Activated naive CD4-positive, alpha-beta T cell treated with anti-CD3 and anti-CD28 coated beads for 36 hours (primary cell): ENCODE measurements around the gene CLEC10A. TPM values are rescaled to one million over a fixed set of nuclear protein-coding genes. Genes with fewer than 3 reads are reported as not detected.
A peak's percentile ranks its signal among the peaks of the same experiment; 100 is the strongest.

Experiments used
- CTCF ChIA-PET: fragments of 350-600 bp; sonication (Branson Sonifier 250); formaldehyde crosslinking; loops from one replicate; lab custom pipeline; 2021; ENCODE audit warnings: antibody characterized with exemption; lab: Charles Lee
- DNase-seq: peaks from one replicate; pipeline ENCODE4 v3.0.0-alpha.2; 2020
- H3K27ac Mint-ChIP-seq: one replicate; pipeline ENCODE4 v1.8.0; 2021; ENCODE audit warnings: mild to moderate bottlenecking, mixed read lengths
- H3K27me3 Mint-ChIP-seq: one replicate; pipeline ENCODE4 v1.8.0; 2021; ENCODE audit warnings: low read depth, mixed read lengths
- H3K36me3 Mint-ChIP-seq: one replicate; pipeline ENCODE4 v1.8.0; 2021; ENCODE audit warnings: low read depth, mixed read lengths
- H3K4me1 Mint-ChIP-seq: one replicate; pipeline ENCODE4 v1.8.0; 2021; ENCODE audit warnings: low read depth, mixed read lengths
- H3K4me3 Mint-ChIP-seq: one replicate; pipeline ENCODE4 v1.8.0; 2021; ENCODE audit warnings: mild to moderate bottlenecking, moderate library complexity, mixed read lengths
- H3K9me3 Mint-ChIP-seq: one replicate; pipeline ENCODE4 v1.8.0; 2021; ENCODE audit warnings: mixed read lengths
- intact Hi-C: fragments of 100-400 bp; cut with micrococcal nuclease; formaldehyde crosslinking; loops from one replicate; pipeline ENCODE4 v1.15.1; 2023
- total RNA-seq, 2 experiments: library from RNA; stranded (reverse); gene quantifications; one replicate each; pipeline ENCODE4 v1.2.3, GENCODE V29; 2021

The CLEC10A gene
- total RNA-seq, 2 experiments from 2014 or later = not detected

DNA sequence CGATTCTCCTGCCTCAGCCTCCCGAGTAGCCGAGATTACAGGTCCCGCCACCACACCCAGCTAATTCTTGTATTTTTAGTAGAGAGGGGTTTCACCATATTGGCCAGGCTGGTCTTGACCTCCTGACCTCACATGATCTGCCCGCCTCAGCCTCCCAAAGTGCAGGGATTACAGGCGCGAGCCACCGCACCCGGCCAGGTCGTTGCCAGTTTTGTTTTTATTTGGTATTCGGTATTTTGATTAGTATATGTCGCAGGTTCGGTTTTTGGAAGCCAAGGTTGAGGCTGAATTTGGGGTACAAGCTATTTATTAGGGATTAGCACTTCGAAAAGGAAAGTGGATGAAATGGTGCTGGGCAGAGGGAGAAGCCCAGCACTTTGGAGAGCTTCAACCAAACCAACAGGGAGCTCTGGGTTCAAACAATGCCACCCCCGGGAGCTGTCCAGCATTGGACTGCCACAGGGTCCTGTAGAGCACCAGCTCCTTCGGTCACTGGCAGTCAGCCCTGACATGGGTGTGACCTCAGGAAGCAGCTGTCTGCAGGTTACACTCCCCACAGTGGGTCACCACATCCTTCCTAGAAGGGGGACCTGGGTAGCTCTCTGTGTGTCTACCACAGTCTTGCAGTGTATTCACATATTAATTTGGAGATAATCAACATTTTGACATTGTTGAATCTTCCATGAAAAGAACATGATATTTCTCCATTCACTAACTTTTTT, 1.5 kb upstream of the CLEC10A start:
- H3K9me3 Mint-ChIP-seq = no peaks in the 10 kb centered on the region
- no peaks in the 10 kb centered on the region for H3K36me3 Mint-ChIP-seq
- H3K4me3 Mint-ChIP-seq = no peak overlapping the region
- DNase-seq = peak; percentile 19
- no peak overlapping the region for H3K27ac Mint-ChIP-seq
- H3K27me3 Mint-ChIP-seq = peaks cover 5% of the 10 kb centered on the region
- peaks cover 25% of the 10 kb centered on the region for H3K4me1 Mint-ChIP-seq
- CTCF ChIA-PET = interaction anchor here (1.0 kb wide), 1 partner anchor 55 kb away, joined by 4 read pairs; no protein-coding TSS in a partner anchor
- intact Hi-C loops = no loop called here

DNA sequence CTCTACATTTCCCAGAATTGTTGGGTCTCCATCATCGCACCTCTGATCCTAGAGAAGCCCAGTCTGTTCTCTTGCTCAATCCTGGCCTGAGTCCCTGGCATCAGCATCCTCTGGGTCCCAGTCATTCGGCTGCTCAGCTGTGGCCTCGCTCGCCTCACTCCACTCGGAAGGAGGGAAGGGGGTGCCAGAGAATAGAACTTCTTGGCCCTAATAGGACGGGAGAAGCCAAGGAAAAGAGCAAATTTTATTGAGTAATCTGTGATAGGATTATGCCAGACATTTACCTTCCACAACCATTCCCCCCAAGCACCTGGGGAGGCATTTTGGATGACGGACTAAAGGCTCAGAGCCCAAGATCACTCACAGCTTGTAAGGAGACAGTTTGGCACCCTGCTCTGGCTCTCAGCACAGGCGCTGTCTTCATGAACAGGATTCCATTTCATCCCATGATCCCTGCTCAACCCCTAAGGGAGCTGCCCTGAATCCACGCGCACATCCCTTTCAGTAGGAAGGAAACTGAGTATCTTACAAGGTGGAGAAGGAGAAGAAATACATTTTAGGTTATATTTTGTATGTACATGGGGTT, 498 bp upstream of the CLEC10A start:
- Mint-ChIP-seq H3K9me3 (no peaks in the 10 kb centered on the region), H3K27me3 (peaks cover 3% of the 10 kb centered on the region), H3K27ac (no peak overlapping the region), H3K4me1 (peaks cover 25% of the 10 kb centered on the region), H3K36me3 (no peaks in the 10 kb centered on the region), H3K4me3 (no peak overlapping the region)
- CTCF ChIA-PET = interaction anchor here (1.0 kb wide), 1 partner anchor 56 kb away, joined by 4 read pairs; no protein-coding TSS in a partner anchor
- DNase-seq = no peak
- intact Hi-C loops = no loop called here

DNA sequence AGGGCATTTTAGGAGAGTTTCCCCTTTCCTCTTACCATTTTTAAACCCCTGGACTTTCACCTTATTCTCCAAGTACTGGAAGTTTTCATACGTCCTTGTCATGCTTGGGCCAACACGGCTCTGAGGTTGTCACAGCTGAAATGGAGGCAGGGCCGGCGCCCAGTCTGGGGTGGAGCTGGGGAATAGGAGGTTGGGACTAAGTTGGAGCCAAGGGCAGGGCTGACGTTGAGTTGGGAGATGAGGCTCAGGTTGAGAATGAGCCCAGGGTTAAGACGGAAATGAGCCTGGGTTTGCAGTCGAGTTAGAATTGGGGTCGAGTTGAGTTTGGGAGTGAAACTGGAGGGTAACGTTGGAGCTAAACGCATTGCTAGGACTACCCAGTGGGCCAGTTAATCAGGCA, 1.3 kb downstream of the CLEC10A start:
- Mint-ChIP-seq H3K4me1 (peaks cover 17% of the 10 kb centered on the region), H3K27ac (no peak overlapping the region)
- CTCF ChIA-PET = no interaction called here

DNA sequence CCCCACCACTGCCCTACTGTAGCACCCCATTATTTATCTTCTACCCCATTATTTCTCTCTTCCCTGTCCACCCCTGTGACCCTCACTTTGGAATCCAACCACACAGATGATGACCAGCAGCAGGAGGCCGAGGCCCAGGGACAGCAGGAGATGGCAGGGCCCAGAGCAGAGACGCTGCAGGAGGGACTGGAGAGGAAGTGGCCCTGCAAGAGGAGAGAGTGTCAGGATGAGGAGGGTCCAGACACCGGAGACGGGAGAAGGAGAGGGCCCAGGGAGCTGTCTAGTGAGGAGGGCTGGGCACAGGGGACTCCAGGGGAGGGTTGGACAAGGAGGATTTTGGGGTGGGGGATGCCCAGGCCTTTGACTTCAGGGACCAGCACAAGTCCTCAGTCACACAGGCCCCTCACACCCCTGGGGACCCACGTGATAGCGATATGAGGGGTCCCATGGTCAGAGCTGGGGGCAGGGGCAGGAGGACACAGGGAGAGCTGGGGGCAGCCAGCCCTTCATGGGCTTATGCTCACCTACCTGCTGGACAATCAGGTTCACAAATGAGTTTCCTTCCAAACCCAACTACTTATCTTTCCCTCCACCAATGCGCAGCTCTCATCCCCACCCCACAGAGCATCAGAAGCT, 2.0 kb downstream of the CLEC10A start:
- H3K9me3 Mint-ChIP-seq = no peaks in the 10 kb centered on the region
- intact Hi-C loops = no loop called here
- H3K4me1 Mint-ChIP-seq = peaks cover 12% of the 10 kb centered on the region
- CTCF ChIA-PET = no interaction called here
- H3K4me3 Mint-ChIP-seq = no peak overlapping the region
- H3K36me3 Mint-ChIP-seq = no peaks in the 10 kb centered on the region
- H3K27ac Mint-ChIP-seq = no peak overlapping the region
- DNase-seq = no peak
- H3K27me3 Mint-ChIP-seq = no peaks in the 10 kb centered on the region

More for the DNA sequence above, 1.3 kb downstream of the CLEC10A start:
- Mint-ChIP-seq H3K9me3 (no peaks in the 10 kb centered on the region), H3K36me3 (no peaks in the 10 kb centered on the region), H3K27me3 (no peaks in the 10 kb centered on the region), H3K4me3 (no peak overlapping the region)
- intact Hi-C loops = no loop called here
- no peak for DNase-seq

DNA sequence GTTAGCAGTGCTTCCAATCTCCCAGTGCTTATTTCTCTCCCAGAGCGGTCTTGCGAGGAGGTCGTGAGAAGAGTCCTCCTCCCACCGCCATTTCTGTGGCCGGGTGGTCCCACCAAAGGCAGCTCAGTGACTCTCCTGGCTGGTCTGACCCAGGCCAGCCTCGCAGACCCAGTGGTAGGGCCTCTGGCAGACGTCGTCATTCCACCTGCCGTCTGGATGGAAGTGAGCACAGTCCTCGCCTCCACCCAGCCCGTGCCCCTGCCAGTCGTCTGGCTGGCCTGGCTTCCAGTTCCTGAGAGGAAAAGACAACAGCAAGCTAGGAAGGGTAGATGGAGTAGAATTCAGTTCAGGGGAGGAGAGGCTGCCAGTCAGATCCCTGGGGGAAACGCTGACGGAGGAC, 5.1 kb downstream of the CLEC10A start:
- no peaks in the 10 kb centered on the region for H3K4me1 Mint-ChIP-seq
- no peak overlapping the region for H3K4me3 Mint-ChIP-seq
- H3K27me3 Mint-ChIP-seq = no peaks in the 10 kb centered on the region
- CTCF ChIA-PET = interaction anchor here (1.3 kb wide), 1 partner anchor 103 kb away, joined by 3 read pairs; no protein-coding TSS in a partner anchor
- no peak for DNase-seq
- H3K27ac Mint-ChIP-seq = no peak overlapping the region
- intact Hi-C loops = no loop called here
- no peaks in the 10 kb centered on the region for H3K36me3 Mint-ChIP-seq
- no peaks in the 10 kb centered on the region for H3K9me3 Mint-ChIP-seq

DNA sequence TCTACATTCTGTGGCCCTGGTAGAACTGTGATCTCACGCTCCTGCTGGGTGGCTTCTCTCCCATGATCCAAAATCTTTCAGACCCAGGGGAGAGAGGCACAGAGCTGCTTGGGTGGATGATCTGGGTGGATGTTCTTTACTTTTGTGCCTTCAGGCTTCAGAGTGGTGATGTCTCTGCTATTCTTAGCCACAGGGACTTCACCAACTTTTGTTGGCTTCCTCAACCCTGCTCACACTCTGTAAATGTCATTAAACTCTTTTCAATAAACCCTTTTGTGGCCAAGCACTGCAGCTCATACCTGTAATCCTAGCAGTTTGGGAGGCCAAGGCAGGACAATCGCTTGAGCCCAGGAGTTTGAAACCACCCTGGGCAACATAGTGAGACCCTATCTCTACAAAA, 7.6 kb downstream of the CLEC10A start:
- intact Hi-C loops = no loop called here
- H3K36me3 Mint-ChIP-seq = no peaks in the 10 kb centered on the region
- no peaks in the 10 kb centered on the region for H3K4me1 Mint-ChIP-seq
- no peaks in the 10 kb centered on the region for H3K27me3 Mint-ChIP-seq
- DNase-seq = no peak
- CTCF ChIA-PET = no interaction called here
- no peak overlapping the region for H3K27ac Mint-ChIP-seq
- peaks cover 13% of the 10 kb centered on the region for H3K9me3 Mint-ChIP-seq
- H3K4me3 Mint-ChIP-seq = no peak overlapping the region

DNA sequence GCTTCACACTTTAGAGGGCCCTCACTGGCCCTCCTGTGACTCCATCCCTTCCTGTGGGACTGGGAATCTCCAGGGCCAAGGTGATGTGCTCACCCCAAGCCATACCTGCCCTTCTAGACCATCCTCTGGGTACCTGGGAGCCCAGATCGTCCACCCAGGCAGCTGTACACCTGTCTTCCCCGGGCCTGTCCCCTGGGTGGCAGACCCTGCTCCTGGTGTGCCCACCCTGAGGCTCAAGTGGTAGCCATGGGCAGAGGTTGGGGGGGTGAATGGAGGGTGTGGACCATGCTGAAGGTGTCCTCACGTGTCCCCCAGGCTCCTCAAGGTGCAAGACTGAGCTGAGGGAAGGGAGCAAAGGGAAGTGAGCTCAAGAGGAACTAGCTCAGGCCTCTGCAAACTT, 9.3 kb downstream of the CLEC10A start:
- no peak overlapping the region for H3K27ac Mint-ChIP-seq
- H3K4me3 Mint-ChIP-seq = no peak overlapping the region
- H3K36me3 Mint-ChIP-seq = peaks cover 2% of the 10 kb centered on the region
- CTCF ChIA-PET = interaction anchor here (0.6 kb wide), 1 partner anchor 23 kb away, joined by 3 read pairs; no protein-coding TSS in a partner anchor
- DNase-seq = no peak
- intact Hi-C loops = no loop called here
- H3K27me3 Mint-ChIP-seq = no peaks in the 10 kb centered on the region
- peaks cover 16% of the 10 kb centered on the region for H3K9me3 Mint-ChIP-seq
- H3K4me1 Mint-ChIP-seq = no peaks in the 10 kb centered on the region

DNA sequence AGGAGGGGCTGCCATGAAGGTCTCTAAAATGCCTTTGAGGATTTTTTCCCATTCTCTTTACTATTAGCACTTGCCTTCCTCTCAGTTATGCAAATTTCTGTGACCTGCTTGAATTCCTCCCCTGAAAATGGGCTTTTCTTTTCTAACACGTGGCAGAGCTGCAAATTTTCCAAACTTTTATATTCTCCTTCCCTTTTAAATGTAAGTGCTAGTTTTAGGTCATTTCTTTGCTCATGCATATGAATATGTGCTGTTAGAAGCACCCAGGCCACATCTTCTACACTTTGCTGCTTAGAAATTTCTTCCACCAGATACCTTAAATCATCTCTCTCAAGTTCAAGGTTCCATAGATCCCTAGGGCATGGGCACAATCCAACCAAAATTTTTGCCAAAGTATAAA, 11.8 kb downstream of the CLEC10A start:
- CTCF ChIA-PET = no interaction called here
- intact Hi-C loops = no loop called here
- Mint-ChIP-seq H3K9me3 (peaks cover 16% of the 10 kb centered on the region), H3K4me3 (no peak overlapping the region), H3K4me1 (no peaks in the 10 kb centered on the region), H3K27me3 (peaks cover 2% of the 10 kb centered on the region), H3K36me3 (peaks cover 2% of the 10 kb centered on the region), H3K27ac (no peak overlapping the region)
- no peak for DNase-seq

DNA sequence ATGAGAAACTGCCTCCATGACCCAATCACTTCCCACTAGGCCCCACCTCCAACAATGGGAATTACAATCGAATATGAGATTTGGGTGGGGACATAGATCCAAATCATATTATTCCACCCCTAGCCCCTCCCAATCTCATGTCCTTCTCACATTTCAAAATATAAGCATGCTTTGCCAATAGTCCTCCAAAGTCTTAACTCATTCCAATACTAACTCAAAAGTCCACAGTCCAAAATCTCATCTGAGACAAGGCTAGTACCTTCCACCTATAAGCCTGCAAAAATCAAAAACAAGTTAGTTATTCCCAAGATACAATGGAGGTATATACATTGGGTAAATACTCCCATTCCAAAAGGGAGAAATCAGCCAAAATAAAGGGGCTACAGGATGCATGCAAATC, 12.9 kb downstream of the CLEC10A start:
- peaks cover 2% of the 10 kb centered on the region for H3K36me3 Mint-ChIP-seq
- peaks cover 2% of the 10 kb centered on the region for H3K27me3 Mint-ChIP-seq
- CTCF ChIA-PET = no interaction called here

DNA sequence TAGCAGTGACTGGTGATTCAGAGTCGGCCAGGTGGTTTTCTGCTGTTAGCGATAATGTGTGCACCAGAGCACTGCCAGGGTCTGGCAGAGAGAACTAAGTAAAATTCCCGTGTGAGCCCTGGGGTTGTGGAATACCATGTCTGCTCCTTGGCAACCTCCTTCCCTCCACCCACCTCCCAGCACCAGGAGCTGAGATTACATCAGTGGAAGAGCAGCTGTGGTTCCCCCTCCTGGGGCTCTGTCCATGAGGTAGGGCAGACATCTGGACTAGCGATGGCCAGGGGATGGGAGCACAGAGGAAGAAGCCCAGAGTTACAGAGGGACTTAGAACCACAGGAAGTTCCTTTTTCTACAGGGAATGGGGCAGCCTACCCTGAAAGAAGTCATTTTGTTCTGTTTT, 15.8 kb downstream of the CLEC10A start:
- no peak for DNase-seq
- intact Hi-C loops = no loop called here
- H3K36me3 Mint-ChIP-seq = peaks cover 2% of the 10 kb centered on the region
- no peak overlapping the region for H3K4me3 Mint-ChIP-seq
- peaks cover 15% of the 10 kb centered on the region for H3K9me3 Mint-ChIP-seq
- H3K27ac Mint-ChIP-seq = no peak overlapping the region
- H3K4me1 Mint-ChIP-seq = peaks cover 19% of the 10 kb centered on the region
- CTCF ChIA-PET = interaction anchor here (0.7 kb wide), 1 partner anchor 228 kb away, joined by 3 read pairs; no protein-coding TSS in a partner anchor
- H3K27me3 Mint-ChIP-seq = peaks cover 2% of the 10 kb centered on the region

More for the DNA sequence above, 12.9 kb downstream of the CLEC10A start:
- H3K9me3 Mint-ChIP-seq = peaks cover 16% of the 10 kb centered on the region
- no peak overlapping the region for H3K4me3 Mint-ChIP-seq
- no peak for DNase-seq
- H3K4me1 Mint-ChIP-seq = no peaks in the 10 kb centered on the region
- intact Hi-C loops = no loop called here
- no peak overlapping the region for H3K27ac Mint-ChIP-seq

DNA sequence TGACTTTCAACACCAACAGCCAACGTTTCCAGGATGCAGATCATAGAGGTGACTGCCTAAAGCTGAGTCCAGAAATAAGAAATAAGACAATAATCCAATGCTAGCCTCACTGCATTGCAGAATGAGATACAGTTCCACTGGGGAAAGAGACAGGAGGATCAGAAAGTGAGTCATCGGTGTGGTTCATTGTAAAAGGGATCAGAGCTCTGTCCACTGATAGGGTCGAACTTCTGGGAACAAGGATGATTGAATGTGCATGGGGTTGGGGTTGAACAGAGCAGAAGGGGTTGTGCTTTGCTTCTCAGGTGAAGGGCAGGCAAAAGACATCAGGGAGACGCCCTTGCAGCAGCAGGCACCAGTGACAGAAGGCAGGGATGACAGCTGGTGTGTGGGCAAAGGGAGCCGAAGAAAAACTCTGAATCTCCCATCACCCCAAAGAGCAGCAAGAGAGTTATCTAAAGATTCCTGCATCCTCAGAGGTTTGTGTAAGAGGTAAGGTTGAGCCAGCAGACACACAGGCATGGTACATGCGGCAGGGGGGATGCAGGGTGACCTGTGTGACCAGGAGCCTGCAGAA, 16.4 kb downstream of the CLEC10A start:
- peaks cover 24% of the 10 kb centered on the region for H3K4me1 Mint-ChIP-seq
- intact Hi-C loops = no loop called here
- no peak overlapping the region for H3K27ac Mint-ChIP-seq

More for the DNA sequence above, 16.4 kb downstream of the CLEC10A start:
- DNase-seq = no peak
- peaks cover 2% of the 10 kb centered on the region for H3K27me3 Mint-ChIP-seq
- peaks cover 10% of the 10 kb centered on the region for H3K9me3 Mint-ChIP-seq
- CTCF ChIA-PET = interaction anchor here (0.6 to 2.0 kb wide), 4 partner anchors 9 to 157 kb away, joined by 3 to 4 read pairs (median 4); no protein-coding TSS in a partner anchor
- peaks cover 2% of the 10 kb centered on the region for H3K36me3 Mint-ChIP-seq
- H3K4me3 Mint-ChIP-seq = no peak overlapping the region
